ENCODE data around the gene ATP23.

ATP23 gene

DNA sequence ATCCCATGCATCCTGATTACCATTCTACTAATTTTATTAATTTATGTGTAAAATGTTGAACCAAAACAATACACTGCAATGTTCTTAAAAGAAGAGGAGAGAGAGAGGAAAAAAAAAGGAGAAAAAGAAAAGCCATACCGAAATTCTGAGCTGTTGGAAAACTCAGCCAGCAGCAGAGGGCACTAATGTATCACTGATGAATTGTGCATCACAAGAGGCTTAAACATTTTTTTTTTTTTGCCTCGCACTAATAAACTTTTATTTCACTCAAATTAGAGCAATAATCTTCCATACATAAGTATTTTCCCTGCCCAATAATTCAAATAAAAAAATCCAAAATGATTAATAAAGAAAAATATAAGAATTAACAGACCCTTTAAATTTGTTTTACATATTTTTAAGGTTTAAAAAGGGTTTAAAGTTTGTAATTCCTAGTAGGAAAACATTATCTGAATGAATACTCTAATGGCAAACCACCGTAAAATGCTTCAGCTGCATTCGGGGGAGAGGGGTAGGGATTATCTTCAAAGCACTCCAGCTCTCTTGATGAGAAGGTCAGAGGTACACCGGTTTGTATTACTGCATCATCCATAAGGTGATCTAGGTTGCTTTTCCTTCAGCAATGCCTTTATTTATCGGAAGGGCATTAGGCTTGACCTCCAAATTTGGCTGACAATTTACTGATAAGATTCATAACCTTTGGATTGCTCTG is 41.9 kb downstream of the ATP23 start:
- no peak for DNase-seq (ENCODE audit: low read depth)

- no peak for DNase-seq (ENCODE audit: low read depth)
These were observed 42.6 kb downstream of the ATP23 start for GRCh38 chr12:57983858-57984505.

GRCh38 chr12:57984629-57985151 is 43.3 kb downstream of the ATP23 start:
- DNase-seq (ENCODE audit: low read depth), result no peak

DNA sequence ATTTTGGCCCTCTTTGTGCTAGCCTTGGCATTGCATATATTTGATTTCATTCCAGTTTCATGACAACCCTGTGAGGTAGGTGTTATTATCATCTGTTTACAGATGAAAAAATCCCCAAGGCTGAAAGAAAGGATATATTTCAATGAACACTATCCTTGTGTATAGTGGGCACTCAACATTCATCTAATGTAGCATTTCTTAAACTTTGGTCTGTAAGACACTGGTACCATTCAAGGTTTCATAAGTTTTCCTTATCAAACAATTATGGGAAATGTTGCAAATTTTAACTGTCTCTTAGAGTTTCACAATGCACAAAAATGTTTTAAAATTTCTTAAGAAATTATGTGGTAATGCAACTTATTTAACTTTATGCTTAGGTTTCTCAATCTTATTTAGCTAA is 44.3 kb downstream of the ATP23 start:
- no peak for DNase-seq (ENCODE audit: low read depth)

- no peak for DNase-seq (ENCODE audit: low read depth)
These were observed 48.5 kb downstream of the ATP23 start for GRCh38 chr12:57989838-57990237.

- DNase-seq (ENCODE audit: low read depth), result no peak
These were observed 49.0 kb downstream of the ATP23 start for GRCh38 chr12:57990241-57990883.

DNA sequence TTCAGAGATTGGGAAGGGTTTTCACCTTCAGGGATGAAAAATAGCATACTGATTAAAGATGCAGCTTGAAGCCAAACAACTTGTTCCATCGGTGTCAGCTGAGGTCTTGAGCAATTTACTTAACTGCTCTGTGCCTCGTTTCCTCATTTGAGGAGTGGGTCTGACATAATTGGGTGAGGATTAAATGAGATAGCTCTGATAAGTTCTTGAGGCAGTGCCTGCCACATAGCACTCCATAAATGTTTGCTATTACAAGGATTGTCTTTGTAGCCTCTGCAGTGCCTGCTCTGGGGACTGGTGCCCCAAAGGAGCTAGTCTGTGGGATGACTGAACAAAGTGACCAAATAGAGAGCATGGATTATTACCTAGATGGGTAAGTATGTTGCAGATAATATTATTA is 50.6 kb downstream of the ATP23 start:
- no peak for DNase-seq (ENCODE audit: low read depth)

DNA sequence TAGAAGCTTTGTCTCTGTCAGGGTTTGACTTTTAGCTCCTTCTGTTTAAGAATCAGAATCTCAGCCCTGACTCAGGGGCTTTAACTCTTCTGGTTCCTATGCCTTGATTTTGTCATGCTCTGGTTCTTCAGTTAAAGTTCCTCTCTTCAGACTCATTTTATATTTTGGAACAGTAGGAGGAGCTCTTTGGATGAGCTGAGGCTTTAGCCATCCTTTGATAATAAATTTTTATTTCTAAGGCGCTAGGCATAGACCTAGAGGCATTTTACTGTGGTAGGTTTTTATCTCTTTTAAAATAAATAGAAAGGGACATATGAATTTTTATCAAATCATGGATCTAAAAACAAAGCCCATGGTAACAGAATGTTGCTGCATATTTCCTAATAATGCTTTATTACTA is 51.7 kb downstream of the ATP23 start:
- no peak for DNase-seq (ENCODE audit: low read depth)

- no peak for DNase-seq (ENCODE audit: low read depth)
These were observed 52.5 kb downstream of the ATP23 start for GRCh38 chr12:57993834-57994233.

GRCh38 chr12:57996520-57996919 is 55.2 kb downstream of the ATP23 start:
- no peak for DNase-seq (ENCODE audit: low read depth)

DNA sequence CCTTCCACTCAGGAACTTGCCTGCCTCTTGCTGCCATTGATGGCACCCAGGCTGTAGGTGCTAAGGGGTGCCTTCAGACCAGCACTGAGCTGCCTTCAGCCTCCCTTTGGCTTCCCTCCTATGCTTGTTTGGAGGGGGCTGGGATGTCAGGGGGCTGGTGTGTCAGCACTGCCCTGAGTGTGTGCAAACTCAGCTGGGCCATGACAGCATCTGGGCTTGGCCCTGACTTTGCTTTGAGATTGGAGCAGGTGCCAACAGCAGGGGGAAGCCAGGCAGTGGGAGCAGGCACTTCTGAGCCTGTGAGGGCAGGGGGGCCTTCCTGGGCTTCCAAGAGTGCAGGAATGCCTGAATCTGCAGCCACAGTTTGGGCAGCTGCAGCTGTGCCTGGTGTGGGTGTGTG is 56.9 kb downstream of the ATP23 start:
- DNase-seq (ENCODE audit: low read depth), result no peak

DNA sequence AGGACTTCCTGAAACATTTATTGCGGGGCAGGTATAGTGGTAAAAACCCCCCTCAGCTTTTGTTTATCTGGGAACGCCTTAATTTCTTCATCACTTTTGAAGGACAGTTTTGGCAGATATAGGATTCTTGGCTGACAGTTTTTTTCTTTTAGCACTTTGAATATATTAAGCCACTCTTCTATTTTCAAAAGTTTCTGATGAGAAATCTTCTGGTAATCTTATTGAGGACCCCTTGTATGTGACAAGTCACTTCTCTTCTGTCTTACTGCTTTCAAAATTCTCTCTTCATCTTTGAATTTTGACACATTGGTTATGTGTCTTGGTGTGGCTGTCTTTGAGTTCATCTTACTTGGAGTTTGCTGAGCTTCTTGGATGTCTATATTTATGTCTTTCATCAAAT is 59.1 kb downstream of the ATP23 start:
- no peak for DNase-seq (ENCODE audit: low read depth)

DNA sequence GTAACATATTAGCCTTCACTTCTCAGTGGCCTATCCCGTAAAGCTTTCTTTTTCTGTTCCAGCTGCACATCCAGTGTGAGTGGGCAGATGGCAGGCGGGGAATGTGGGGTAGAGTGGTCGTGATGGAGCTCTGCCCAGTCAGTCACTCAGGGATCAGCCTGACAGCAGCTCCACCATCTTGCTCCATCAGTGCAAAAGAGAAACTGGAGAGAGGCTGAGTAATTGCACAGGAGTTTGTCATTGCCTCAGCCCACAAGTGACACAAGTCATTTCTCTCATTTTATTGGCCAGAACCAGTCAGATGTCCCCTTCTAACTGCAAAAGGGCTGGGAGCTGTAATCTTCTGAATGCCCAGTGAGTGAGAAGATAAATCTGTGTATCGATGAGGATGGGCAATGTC is 66.5 kb downstream of the ATP23 start:
- DNase-seq (ENCODE audit: low read depth), result no peak

- DNase-seq (ENCODE audit: low read depth), result no peak
These were observed 67.3 kb downstream of the ATP23 start for GRCh38 chr12:58008634-58009033.

All from stimulated activated CD4-positive, alpha-beta T cell treated with anti-CD3 and anti-CD28 coated beads, Interleukin-2, amount 100 ng/mL, for 4 hours (primary cell).